IPS-20b (cell line): ENCODE results near the gene GTF2H3.

Experiments
- H3K27ac ChIP-seq: one replicate; pipeline ENCODE4 v1.5.1; 2013; ENCODE audit warnings: low read length
- H3K27me3 ChIP-seq: 2 replicates; pipeline ENCODE4 v1.6.1; 2013; ENCODE audit warnings: mild to moderate bottlenecking, low read length, inconsistent platforms; ENCODE audit not compliant: insufficient read depth
- H3K36me3 ChIP-seq: 2 replicates; pipeline ENCODE4 v1.6.1; 2013; ENCODE audit warnings: low read depth, mild to moderate bottlenecking, inconsistent platforms, low read length, moderate library complexity; ENCODE audit not compliant: insufficient read depth
- H3K4me1 ChIP-seq: 2 replicates; pipeline ENCODE4 v1.6.1; 2013; ENCODE audit warnings: mild to moderate bottlenecking, control low read depth, inconsistent platforms, low read length, moderate library complexity; ENCODE audit not compliant: insufficient read depth
- H3K4me3 ChIP-seq: 2 replicates; pipeline ENCODE4 v1.5.1; 2013; ENCODE audit warnings: mild to moderate bottlenecking, low read length, inconsistent platforms
- H3K9ac ChIP-seq: 2 replicates; pipeline ENCODE4 v1.6.1; 2013; ENCODE audit warnings: low read depth, mild to moderate bottlenecking, inconsistent platforms, low read length, moderate library complexity
- H3K9me3 ChIP-seq: 2 replicates; pipeline ENCODE4 v1.6.1; 2013; ENCODE audit warnings: mild to moderate bottlenecking, low read depth, low read length, inconsistent platforms; ENCODE audit not compliant: insufficient read depth

GTF2H3 gene

GRCh38 chr12:123654129-123654701, 20.6 kb downstream of the GTF2H3 start:
- Histone ChIP-seq H3K9ac (no peak overlapping the region), H3K4me3 (no peak overlapping the region), H3K27me3 (no peaks in the 10 kb centered on the region), H3K4me1 (no peaks in the 10 kb centered on the region), H3K36me3 (peaks cover 77% of the 10 kb centered on the region), H3K9me3 (no peaks in the 10 kb centered on the region), H3K27ac (no peak overlapping the region)

GRCh38 chr12:123655420-123655819, 21.8 kb downstream of the GTF2H3 start:
- Histone ChIP-seq H3K27me3 (no peaks in the 10 kb centered on the region), H3K36me3 (peaks cover 75% of the 10 kb centered on the region), H3K9ac (no peak overlapping the region), H3K27ac (no peak overlapping the region), H3K4me3 (no peak overlapping the region), H3K9me3 (no peaks in the 10 kb centered on the region), H3K4me1 (no peaks in the 10 kb centered on the region)

GRCh38 chr12:123656392-123656791, 22.8 kb downstream of the GTF2H3 start:
- H3K36me3 ChIP-seq, result peaks cover 70% of the 10 kb centered on the region
- no peak overlapping the region for H3K27ac ChIP-seq
- no peaks in the 10 kb centered on the region for H3K9me3 ChIP-seq

GRCh38 chr12:123657211-123657610, 23.6 kb downstream of the GTF2H3 start:
- Histone ChIP-seq H3K9me3 (no peaks in the 10 kb centered on the region), H3K27ac (no peak overlapping the region), H3K4me3 (no peak overlapping the region), H3K9ac (no peak overlapping the region), H3K4me1 (no peaks in the 10 kb centered on the region), H3K27me3 (no peaks in the 10 kb centered on the region), H3K36me3 (peaks cover 64% of the 10 kb centered on the region)

More at GRCh38 chr12:123656392-123656791, 22.8 kb downstream of the GTF2H3 start:
- Histone ChIP-seq H3K4me3 (no peak overlapping the region), H3K4me1 (no peaks in the 10 kb centered on the region), H3K27me3 (no peaks in the 10 kb centered on the region), H3K9ac (no peak overlapping the region)

- peaks cover 44% of the 10 kb centered on the region for H3K36me3 ChIP-seq
These were observed 26.5 kb downstream of the GTF2H3 start for GRCh38 chr12:123659996-123660727.

GRCh38 chr12:123667771-123668170, 34.1 kb downstream of the GTF2H3 start:
- no peak overlapping the region for H3K9ac ChIP-seq
- H3K36me3 ChIP-seq, result peaks cover 4% of the 10 kb centered on the region; the same call in 1 of the 2 replicates
- no peaks in the 10 kb centered on the region for H3K9me3 ChIP-seq
- no peak overlapping the region for H3K4me3 ChIP-seq
- H3K27me3 ChIP-seq, result no peaks in the 10 kb centered on the region
- no peaks in the 10 kb centered on the region for H3K4me1 ChIP-seq
- H3K27ac ChIP-seq, result no peak overlapping the region

More at GRCh38 chr12:123659996-123660727, 26.5 kb downstream of the GTF2H3 start:
- Histone ChIP-seq H3K4me1 (no peaks in the 10 kb centered on the region), H3K9ac (no peak overlapping the region), H3K27me3 (no peaks in the 10 kb centered on the region), H3K27ac (no peak overlapping the region), H3K9me3 (no peaks in the 10 kb centered on the region), H3K4me3 (no peak overlapping the region)

GRCh38 chr12:123670882-123671728, 37.5 kb downstream of the GTF2H3 start, which contains the start of gene TCTN2:
TSS of gene TCTN2 (plus strand) at chr12:123671113. CDS start at chr12:123671241, 128 bp downstream.
- Histone ChIP-seq H3K27me3 (no peaks in the 10 kb centered on the region), H3K4me3 (peak within 1 kb of the TSS; percentile 75), H3K36me3 (no peaks in the 10 kb centered on the region), H3K27ac (no peak within 1 kb of the TSS), H3K4me1 (no peaks in the 10 kb centered on the region), H3K9me3 (no peaks in the 10 kb centered on the region), H3K9ac (peak within 1 kb of the TSS; percentile 63; the same call in 1 of the 2 replicates)

GRCh38 chr12:123671876-123672275, 38.2 kb downstream of the GTF2H3 start:
- Histone ChIP-seq H3K4me3 (peak overlapping the region; percentile 75), H3K27ac (no peak overlapping the region), H3K4me1 (no peaks in the 10 kb centered on the region), H3K36me3 (no peaks in the 10 kb centered on the region), H3K27me3 (no peaks in the 10 kb centered on the region), H3K9ac (no peak overlapping the region), H3K9me3 (no peaks in the 10 kb centered on the region)

- H3K4me1 ChIP-seq, result no peaks in the 10 kb centered on the region
- no peaks in the 10 kb centered on the region for H3K9me3 ChIP-seq
- H3K27me3 ChIP-seq, result no peaks in the 10 kb centered on the region
- no peak overlapping the region for H3K27ac ChIP-seq
- 0 out of 2 replicates have a peak, but pooled peaks cover 5% of the 10 kb centered on the region for H3K36me3 ChIP-seq
- H3K4me3 ChIP-seq, result no peak overlapping the region
- no peak overlapping the region for H3K9ac ChIP-seq
These were observed 41.8 kb downstream of the GTF2H3 start for GRCh38 chr12:123675436-123675835.

- Histone ChIP-seq H3K27me3 (no peaks in the 10 kb centered on the region), H3K9me3 (no peaks in the 10 kb centered on the region), H3K4me1 (no peaks in the 10 kb centered on the region), H3K27ac (no peak overlapping the region), H3K36me3 (0 out of 2 replicates have a peak, but pooled peaks cover 5% of the 10 kb centered on the region), H3K4me3 (no peak overlapping the region), H3K9ac (no peak overlapping the region)
These were observed 43.1 kb downstream of the GTF2H3 start for GRCh38 chr12:123676616-123677320.

GRCh38 chr12:123678981-123679380, 45.4 kb downstream of the GTF2H3 start:
- no peaks in the 10 kb centered on the region for H3K27me3 ChIP-seq
- H3K36me3 ChIP-seq, result 0 out of 2 replicates have a peak, but pooled peaks cover 5% of the 10 kb centered on the region
- no peak overlapping the region for H3K4me3 ChIP-seq
- H3K9ac ChIP-seq, result no peak overlapping the region
- H3K4me1 ChIP-seq, result no peaks in the 10 kb centered on the region
- no peak overlapping the region for H3K27ac ChIP-seq
- H3K9me3 ChIP-seq, result no peaks in the 10 kb centered on the region
